Measurements from ENCODE around the gene PARD6B. TPM values are rescaled to one million over a fixed set of nuclear protein-coding genes. Genes with fewer than 3 reads are reported as not detected.
A peak's percentile ranks its signal among the peaks of the same experiment; 100 is the strongest.

The PARD6B gene
- total and polyA plus RNA-seq, 2 of the 13 experiments (the other 11 are each of a cell fraction or from before 2014, with no cell fraction given) = 6.9 to 22.2 TPM

DNA sequence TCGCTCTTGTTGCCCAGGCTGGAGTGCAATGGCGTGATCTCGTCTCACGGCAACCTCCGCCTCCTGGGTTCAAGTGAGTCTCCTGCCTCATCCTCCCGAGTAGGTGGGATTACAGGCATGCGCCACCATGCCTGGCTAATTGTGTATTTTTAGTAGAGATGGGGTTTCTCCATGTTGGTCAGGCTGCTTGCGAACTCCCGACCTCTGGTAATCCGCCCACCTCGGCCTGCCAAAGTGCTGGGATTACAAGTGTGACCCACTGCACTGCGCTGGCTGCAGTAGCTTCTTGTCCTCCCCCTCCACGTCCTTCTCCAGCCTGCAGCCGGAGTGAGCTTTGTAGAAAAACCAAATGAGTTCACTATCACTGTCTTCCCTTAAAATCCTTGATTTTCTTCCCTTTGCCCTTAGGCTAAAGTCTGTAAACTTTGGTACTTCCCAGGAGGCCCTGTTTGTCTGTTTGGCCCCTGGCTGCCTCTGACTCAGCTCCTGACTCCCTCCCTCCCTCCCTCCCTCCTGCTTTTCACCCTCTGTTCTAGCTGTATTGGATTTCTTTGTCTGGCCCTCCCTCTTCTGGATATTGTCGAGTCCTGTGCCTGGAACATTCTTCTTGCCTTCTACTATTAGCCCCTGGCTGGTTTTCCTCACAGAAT, 12.9 kb downstream of the PARD6B start (continued):
- TF ChIP-seq ZBTB40 (IDR thresholded peaks at IDR 0.05) (no peak), ZBTB40 (CRISPR knock-in tag; IDR thresholded peaks at IDR 0.05) (peak; percentile 23; the same call in 1 of the 2 replicates), ARHGAP35 (CRISPR knock-in tag; IDR thresholded peaks at IDR 0.05; ENCODE audit: borderline replicate concordance) (no peak), ZNF580 (CRISPR knock-in tag; IDR thresholded peaks at IDR 0.05; ENCODE audit: borderline replicate concordance, low read depth) (peak; percentile 92), SP1 (IDR thresholded peaks at IDR 0.05) (no peak), SP1 (CRISPR knock-in tag; IDR thresholded peaks at IDR 0.05) (0 out of 2 replicates have a peak, but pooled peaks have one; percentile 43), FOSL2 (CRISPR knock-in tag; IDR thresholded peaks at IDR 0.05) (peak; percentile 97), FOXP1 (IDR thresholded peaks at IDR 0.05) (no peak), FOXP1 (CRISPR knock-in tag; IDR thresholded peaks at IDR 0.05) (peak; percentile 84), ZNF17 (CRISPR knock-in tag; IDR thresholded peaks at IDR 0.05) (no peak), CREB1 (IDR thresholded peaks at IDR 0.05) (no peak), CREB1 (CRISPR knock-in tag; IDR thresholded peaks at IDR 0.05) (peak; percentile 21; the same call in 1 of the 2 replicates), NR2F1 (CRISPR knock-in tag; IDR thresholded peaks at IDR 0.05) (peak; percentile 65 to 82; a peak in 3 of 4 replicates), ZNF841 (CRISPR knock-in tag; IDR thresholded peaks at IDR 0.05; ENCODE audit: borderline replicate concordance) (no peak), SP140L (CRISPR knock-in tag; IDR thresholded peaks at IDR 0.05; ENCODE audit: borderline replicate concordance) (0 out of 2 replicates have a peak, but pooled peaks have one; percentile 61)
- TF ChIP-seq, protein P1, sequence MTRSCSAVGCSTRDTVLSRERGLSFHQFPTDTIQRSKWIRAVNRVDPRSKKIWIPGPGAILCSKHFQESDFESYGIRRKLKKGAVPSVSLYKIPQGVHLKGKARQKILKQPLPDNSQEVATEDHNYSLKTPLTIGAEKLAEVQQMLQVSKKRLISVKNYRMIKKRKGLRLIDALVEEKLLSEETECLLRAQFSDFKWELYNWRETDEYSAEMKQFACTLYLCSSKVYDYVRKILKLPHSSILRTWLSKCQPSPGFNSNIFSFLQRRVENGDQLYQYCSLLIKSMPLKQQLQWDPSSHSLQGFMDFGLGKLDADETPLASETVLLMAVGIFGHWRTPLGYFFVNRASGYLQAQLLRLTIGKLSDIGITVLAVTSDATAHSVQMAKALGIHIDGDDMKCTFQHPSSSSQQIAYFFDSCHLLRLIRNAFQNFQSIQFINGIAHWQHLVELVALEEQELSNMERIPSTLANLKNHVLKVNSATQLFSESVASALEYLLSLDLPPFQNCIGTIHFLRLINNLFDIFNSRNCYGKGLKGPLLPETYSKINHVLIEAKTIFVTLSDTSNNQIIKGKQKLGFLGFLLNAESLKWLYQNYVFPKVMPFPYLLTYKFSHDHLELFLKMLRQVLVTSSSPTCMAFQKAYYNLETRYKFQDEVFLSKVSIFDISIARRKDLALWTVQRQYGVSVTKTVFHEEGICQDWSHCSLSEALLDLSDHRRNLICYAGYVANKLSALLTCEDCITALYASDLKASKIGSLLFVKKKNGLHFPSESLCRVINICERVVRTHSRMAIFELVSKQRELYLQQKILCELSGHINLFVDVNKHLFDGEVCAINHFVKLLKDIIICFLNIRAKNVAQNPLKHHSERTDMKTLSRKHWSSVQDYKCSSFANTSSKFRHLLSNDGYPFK (CRISPR knock-in tag; IDR thresholded peaks at IDR 0.05; ENCODE audit: borderline replicate concordance) = no peak
- TF ChIP-seq, protein P2, sequence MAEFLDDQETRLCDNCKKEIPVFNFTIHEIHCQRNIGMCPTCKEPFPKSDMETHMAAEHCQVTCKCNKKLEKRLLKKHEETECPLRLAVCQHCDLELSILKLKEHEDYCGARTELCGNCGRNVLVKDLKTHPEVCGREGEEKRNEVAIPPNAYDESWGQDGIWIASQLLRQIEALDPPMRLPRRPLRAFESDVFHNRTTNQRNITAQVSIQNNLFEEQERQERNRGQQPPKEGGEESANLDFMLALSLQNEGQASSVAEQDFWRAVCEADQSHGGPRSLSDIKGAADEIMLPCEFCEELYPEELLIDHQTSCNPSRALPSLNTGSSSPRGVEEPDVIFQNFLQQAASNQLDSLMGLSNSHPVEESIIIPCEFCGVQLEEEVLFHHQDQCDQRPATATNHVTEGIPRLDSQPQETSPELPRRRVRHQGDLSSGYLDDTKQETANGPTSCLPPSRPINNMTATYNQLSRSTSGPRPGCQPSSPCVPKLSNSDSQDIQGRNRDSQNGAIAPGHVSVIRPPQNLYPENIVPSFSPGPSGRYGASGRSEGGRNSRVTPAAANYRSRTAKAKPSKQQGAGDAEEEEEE (CRISPR knock-in tag; IDR thresholded peaks at IDR 0.05; ENCODE audit: borderline replicate concordance) = no peak; the same call in 1 of the 2 replicates

All from HepG2 (cell line).